Nucleus accumbens (tissue), 56 donors: ENCODE results near the gene ADD2.

Experiments
- DNase-seq, 56 donors: peaks; one replicate each; lab custom pipeline; 2025; lab: John Stamatoyannopoulos, UW

ADD2 gene

DNA sequence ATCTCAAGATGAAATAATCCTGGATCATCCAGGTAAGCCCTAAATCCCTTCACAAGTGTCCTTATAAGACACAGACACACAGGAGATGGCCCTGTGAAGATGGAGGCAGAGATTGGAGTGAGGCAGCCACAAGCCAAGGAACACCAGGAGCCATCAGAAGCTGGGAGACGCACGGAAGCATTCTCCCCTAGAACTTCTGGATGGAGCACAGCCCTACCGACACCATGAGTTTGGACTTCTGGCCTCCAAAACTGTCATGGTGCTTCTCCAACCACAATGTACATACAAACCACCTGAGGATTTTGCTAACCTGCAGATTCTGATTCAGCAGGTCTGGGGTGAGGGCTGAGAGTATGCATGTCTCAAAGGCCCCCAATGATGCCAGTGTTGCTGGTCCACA is 42.5 kb downstream of the ADD2 start:
- no peak for DNase-seq

DNA sequence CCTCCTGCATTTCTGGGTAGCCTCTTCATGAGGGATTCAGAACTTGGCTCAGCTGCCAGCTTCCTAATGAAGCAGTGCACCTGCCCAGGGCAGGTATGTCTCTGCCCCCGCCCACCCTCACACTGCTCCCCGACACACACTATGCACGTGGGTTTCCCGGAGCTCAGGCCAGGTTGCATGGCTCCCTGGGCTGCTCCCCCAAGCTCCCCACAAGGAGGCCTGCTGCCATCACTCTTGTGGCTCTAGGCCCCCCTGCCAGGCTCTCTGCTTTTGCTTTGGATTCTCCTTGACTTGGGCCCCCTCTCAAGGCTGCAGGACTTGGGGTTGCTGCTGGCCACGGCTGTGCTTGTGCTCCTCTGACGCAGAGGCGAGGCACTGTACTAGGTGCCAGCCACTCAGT is 43.6 kb downstream of the ADD2 start:
- DNase-seq = no peak

DNA sequence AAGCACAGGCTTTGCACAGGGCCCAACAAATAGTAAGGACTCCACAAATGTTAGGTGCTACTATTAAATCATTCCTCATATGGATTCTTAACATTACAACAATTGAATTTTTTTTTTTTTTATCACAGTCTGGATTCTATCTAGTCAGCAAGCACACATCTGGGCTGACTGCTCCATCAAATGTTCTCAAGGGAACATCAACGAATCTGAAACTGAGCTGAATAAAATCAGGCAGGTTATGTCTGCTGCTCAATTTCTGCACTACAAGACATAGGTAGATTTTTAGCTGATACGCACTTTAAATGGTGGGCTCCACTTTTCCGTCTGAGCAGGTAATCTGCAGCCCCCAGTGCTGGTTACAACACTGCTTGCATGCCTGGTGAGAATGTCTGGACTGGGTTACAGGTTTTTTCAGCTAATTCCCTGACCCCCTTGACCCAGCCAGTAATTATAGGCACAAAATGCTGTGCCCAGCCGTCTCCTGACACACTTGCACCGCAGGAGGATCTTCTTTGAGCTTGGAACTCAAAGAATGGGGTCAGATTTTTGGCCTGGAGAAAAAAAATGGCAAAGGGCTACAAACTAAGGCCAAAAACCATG is 44.6 kb downstream of the ADD2 start:
- DNase-seq = no peak

DNA sequence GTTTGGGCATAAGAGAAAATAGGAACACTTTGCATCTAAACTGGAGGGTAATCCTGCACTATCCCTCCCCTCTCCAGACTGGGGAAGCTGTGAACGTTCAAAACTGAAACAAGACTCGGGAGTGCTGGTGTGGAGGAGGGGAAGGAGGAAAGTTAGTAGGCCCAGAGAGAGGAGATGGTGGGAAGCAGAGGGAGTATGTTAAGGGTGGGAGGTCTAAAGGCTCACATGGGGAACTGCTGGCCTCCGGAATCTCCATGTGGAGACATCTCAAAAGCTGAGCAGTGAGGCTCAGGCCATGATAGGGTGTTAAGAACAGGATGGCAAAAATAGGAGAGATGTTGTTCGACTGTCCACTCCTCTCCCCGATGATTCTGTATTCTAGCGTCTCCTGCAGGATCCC is 47.9 kb downstream of the ADD2 start:
- no peak for DNase-seq

DNA sequence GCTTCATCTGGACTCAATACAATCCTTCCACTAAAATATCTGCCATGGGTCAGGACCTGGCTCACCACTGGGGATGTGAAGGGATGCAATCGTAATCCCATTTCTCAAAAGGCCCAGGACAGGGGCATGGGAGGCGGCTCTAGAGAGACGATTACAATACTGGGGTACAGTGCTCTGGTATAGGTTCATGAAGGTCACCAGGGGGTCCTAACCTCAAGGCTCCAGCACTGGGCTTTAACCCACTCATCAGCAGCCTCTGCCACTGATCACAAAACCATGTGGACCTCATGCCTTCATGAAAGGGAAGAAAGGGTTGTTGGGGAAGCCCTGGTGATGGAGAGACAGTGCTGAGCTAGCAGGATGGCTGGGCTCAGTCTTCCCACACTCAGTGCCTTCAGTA is 48.8 kb downstream of the ADD2 start:
- DNase-seq = no peak

DNA sequence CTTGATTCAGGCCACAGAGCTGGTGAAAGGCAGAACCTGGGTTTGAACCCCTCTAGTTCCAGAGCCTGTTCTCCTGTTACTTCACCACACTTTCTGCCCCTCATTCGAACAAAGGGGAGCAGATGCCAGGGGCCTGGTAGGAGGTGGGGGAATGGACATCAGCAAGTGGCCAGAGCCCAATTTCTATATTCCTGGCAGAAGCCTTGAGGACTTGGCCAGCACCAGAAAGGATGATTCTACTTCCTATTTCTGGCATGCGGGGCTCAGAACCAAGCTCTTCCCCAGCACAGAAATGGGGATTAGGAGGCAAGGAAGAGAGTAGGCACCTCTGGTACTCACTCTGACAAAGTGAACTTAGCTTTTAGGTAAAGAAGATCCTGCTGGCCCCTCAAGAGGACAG is 49.3 kb downstream of the ADD2 start:
- DNase-seq = no peak

DNA sequence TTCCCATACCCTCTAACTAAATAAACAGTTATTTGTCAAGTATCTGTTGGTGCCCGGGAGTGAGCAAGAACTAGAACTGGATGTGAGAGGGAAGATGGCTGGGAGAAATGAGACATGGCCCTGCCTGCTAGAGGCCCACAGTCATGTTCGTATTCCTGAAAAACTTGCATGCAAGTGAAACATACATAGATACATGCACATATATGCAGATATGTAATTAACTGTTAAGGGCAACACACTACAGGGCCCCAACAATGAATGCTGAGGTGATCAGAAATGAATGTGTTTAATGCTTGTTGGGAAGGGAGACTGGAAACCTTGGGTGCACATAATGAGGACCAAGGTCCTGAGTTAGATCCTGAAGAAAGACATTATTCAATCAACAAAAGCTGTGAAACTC is 49.8 kb downstream of the ADD2 start:
- no peak for DNase-seq

DNA sequence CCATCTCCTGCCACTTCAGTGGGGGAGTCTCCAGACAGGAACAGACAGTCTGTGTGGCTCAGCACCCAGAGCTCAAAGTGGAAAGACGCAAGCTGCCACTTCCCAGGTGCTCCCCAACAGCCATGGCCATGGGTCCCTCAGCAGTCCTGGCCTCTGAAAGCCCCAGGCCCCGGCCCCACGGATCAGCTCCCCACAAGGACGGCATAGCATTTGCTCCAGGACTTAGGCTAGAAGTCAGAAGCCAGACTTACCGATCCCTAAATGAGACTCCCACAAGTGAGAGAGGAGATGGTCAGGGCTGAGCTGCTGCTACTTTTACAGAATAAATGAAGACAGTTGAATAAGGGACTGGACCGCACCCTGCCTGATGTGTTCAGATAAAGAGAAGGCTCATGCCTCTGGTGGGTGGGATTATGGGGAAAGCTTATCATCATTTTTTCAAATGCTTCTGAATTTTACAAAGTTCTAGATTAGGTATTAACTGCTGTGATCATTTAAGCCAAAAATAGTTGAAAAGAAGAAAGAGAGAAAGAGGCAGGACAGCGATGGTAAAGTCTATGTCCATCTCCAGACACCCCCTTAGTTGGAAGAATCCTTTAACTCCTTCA is 50.5 kb downstream of the ADD2 start:
- DNase-seq = no peak

DNA sequence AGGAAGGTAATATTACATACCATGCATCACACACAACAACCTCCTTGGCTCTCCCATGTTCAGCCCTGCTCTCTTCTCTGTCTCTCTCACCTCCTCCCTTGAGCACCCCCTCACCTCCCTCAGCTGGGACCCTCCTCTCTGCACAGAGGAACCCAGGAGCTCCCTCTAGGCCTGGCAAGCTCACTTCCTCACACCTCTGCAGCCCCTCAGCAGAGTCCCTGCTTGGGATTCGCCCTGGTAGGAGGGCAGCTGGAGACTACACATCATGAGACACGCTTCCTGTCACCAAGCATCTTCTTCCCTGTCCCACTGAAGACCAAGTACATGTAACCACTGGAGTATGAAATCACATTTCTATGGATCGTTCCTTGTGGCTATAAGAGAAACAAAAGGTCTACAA is 51.0 kb downstream of the ADD2 start:
- no peak for DNase-seq

DNA sequence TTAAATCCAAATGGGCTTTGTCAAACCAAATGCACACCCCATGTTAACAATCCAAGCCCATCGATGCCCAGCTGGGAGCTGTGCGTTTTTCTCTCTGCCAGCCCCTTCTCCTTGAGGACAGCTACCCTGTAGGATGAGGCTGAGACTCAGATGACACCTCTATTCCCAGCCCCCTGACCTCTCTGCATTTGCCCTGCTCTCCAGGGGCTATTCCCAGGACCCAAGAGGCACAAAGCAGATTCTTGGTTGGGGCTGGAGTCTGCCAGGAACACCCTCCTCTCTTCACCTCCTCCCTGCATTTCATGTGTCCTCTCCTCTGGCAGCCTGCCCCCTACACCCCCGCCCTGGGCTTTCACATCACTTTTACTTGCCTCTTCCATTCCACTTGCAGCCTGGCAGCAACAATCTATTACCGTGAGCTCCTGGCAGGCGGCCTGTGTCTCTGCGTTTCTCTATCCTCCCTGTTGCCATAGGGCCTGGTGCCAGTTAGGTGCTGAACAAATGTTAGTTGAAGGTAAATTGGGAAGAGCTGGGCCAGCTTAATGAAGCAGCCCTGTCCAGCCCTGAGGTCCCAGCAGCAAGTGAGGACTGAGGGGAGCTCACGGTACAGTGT is 51.8 kb downstream of the ADD2 start:
- DNase-seq = peak in 3 of 56 donors; percentile 14 to 22 (median 16)

DNA sequence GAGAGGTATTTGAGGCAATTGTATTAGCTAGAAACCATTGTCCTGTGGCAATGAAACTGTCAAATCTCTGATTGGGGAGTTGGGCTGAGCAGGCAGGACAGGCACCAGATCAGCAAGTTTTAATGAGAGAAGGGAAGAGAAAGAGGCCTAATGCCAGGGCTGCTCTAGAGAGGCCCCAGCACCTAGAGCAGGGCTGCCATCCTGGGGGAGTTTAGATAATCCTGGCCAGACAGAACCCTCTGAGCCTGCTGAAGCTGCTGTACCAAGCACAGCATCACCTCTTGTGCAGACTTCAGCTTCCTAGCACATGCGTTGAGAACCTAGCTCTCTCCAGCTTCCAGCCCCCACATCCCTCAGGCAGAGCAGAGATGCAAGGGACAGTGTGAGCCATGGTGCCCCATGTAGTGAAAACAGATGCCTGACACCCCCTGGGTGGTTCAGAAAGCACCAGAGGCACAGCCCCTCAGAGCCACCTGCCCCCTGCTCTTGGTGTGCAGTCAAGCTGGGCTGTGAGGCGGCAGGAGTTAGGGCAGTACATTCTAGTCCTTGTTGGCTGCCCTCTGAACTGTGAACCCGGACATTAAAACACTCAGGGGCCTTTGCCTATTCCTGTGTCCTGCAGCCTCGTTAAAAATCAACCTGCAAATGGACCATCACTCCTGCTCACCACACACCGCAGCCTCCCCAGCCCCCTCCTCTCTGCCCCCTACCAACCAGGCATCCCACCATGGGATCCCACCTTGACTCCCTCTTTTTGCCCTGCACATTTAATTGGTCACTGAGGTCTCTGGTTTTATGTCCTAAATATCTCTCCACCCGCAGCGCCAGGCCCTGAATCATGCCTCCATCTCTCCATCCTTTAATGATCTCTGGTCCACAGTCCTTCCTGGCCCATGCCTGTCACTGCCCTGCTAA is 52.7 kb downstream of the ADD2 start:
- peak in 2 of 56 donors; percentile 7 to 13 for DNase-seq

DNA sequence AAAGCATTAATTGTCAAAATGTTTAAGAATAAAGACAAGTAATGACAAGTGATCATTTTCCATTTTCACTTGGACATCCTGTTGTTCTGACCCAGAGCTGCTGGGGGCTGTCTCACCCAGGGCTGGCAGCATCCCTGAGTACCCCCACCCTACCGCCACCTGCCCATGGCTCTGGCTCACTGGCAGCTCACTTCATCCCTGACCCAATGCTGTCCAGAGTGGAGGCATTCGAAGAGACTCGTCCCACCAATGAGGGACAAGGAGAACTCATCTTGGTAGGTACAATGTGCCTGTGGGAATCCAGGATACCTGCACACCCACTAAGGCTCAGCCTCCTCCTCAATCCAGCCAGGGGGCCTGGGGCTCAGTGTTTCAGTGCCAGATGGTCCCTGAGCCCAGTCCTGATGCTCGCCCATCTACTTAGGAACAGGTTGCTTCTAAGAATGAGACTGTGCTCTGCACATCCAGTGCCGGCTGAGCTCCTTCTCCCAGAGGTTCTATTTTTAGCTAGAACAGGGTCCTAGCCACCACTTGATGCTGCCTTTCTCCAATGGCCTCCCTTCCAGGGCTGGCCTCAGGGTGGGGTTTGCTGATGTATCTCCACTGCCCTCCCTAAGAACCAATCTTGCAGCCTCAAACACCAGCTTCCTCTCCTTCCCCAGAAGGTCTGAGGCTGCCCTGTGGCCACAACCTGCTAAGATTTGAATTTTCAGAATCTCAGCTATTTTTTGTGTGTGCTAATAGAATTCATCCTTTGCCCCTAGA is 53.7 kb downstream of the ADD2 start:
- no peak for DNase-seq

DNA sequence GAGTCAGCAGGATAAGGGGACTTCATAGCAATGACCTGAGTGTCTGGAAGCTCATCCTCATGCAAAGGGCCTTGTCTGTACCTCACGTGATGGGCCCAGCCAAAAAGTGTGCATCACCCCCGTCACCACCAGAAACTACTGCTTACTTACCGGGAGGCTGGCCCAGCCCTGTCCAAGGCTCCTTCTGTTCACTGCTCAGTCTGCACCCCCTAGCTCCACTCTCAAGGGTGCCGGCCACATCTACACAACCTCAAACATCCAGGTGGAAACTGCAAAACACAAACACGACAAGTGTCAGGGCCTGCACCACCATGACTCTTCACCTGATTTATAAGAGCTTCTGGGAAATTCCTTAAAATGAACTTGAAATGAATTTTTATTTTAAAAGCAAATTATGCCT is 55.1 kb downstream of the ADD2 start:
- DNase-seq = no peak

DNA sequence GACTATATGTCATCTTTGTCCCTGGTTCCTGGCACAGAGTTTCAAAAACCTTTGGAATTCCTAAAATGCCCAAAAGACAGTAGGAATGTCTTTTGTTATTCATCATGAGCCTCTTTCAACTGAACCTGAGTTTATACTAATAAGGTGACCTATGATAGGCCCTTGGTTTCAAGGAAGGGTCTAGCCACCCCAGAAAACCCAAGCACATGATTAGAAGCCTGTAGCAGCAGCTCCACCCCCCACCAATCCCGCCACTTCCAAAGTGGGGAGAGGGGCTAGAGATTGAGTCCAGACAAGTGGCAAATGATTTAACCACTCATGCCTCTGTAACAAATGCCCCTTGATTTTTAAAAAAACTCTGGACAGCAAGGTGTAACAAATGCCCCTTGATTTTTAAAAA is 56.8 kb downstream of the ADD2 start:
- no peak for DNase-seq

DNA sequence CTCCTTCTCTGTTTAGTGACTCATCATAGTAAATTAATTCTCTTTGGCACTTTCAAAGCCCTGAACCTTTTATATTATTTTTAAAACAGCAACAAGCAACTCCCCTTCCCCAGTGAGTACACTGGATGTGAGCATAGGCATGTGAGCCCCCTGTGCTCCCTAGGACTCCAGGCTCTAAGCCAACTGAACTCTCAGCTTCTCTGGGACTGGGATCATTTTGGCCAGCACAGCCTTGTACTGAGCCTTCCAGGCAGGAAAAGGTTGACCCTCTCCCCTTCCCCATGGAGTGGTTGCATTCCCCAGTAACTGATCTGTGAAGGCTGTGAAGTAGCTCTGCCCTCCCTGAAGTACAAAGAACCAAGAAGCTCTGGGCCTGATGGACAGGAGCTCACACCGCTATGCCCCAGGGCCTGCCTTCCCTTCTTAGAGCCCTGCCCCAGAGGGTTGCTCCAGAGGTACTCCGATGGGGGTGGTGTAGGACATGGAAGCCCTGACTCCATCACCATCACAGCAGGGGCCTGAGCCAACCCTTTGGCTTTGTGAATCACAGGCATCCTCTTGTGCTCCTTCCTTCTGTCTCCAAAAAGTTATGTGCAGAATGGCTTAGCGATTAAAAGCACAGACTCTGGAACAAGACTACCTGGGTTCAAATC is 57.8 kb downstream of the ADD2 start:
- DNase-seq = no peak

DNA sequence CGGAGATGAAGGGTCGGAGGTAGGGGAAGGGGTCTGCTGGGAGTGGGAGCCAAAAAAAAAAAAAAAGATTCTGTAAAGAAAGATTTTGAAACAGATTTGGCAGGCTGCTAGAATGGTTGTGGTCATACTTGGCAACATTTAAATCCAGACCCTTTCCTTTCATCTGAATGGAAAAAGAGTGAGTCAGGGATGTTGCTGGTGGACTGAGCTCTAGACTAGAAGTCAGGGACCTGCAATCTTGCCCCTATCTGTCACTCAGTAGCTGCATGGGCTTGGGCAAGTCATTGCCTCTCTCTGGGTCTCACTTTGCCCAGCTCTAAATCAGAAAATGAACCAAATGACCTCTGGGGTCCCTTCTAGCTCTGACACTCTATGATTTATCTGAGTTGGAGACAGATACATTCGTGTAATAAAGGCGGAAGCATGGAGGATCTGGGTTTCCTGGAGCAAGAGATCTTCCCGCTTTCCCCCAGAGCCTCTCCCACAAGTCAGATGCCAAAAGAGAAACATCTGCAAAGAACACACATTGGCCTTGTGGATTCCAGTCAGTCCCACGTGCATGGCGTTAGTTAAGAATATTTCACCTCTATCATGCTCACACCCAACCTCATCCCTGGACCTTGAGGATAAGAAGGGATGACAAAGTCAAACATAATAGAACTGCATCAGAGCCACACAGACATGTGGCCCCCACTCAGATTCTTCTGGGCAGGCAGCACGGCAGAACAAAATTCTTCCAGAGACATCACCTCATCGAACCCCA is 58.5 kb downstream of the ADD2 start:
- DNase-seq = no peak

DNA sequence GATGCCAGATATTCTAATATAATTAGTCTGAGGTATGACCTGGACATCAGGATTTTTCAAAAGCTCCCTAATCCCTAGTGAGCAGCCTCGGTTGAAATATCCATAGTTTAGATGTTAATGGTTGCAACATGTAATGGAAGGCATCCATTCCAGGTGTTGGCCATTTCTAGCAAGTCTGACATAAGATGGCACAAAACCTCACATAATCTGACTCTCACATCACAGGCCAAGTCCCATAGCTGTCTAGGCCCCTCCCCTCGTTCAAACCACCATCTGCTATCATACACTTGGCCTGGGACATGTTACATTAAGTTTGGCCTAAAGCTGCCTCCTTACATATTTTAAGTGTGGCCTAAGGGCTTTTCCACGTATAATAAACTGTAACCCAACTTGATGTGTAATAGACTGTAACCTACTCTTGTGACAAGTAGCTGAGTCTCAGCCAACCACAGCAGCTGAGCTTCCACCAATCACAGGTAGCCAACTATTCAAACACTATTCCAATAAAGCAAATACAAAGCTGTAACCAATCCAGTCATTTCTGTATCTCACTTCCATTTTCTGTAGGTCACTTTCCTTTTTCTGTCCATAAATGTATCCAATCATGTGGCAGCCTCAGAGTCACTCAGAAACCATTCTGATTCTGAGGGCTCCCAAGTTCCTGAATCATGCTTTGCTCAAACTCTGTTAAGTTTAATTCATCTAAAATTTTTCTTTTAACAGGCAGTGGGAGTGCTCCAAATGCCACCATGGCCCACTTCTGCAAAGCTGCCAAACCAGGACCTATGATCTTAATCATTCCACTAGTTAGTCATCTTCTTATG is 59.4 kb downstream of the ADD2 start:
- DNase-seq = no peak

DNA sequence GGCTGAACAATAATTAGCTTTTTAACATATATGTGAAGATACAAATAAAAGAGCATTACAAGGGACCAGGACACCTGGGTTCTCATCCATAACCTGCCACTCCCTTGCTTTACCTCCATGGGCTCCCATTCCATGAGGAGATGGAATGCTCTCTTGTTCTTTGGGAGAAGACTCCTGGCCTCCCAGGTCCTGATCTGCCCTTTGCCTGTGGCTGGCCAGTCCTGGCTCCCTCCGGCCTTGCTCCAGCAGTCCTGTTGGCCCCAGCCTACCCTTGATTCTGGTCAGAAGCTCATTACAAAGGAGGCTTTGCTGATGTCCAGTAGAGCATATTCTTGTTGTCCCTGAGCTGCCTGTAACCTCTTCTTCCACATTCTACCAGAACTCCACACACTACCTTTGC is 60.3 kb downstream of the ADD2 start:
- DNase-seq = no peak
